DMS79 (cell line): ENCODE measurements around the gene NPY5R.

Experiments used
- DNase-seq: peaks from one replicate; lab custom pipeline; 2025; lab: John Stamatoyannopoulos, UW

NPY5R gene

DNA sequence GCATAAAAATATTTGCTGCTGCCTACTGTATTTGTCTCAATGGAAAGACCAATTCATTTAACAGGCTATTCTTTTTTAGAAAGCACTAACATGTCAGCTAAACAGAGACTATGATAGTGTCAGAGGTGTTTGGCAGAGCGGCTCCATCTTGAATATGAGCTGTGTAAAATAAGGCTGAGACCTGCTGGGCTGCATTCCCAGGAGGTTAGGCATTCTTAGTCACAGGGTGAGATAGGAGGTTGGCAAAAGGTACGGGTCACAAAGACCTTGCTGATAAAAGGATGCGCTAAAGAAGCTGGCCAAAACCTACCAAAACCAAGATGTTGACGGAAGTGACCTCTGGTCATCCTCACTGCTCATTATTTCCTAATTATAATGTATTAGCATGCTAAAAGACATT is 41.8 kb downstream of the NPY5R start:
- DNase-seq, result no peak

GRCh38 chr4:163391756-163392155 is 48.1 kb downstream of the NPY5R start:
- no peak for DNase-seq

DNA sequence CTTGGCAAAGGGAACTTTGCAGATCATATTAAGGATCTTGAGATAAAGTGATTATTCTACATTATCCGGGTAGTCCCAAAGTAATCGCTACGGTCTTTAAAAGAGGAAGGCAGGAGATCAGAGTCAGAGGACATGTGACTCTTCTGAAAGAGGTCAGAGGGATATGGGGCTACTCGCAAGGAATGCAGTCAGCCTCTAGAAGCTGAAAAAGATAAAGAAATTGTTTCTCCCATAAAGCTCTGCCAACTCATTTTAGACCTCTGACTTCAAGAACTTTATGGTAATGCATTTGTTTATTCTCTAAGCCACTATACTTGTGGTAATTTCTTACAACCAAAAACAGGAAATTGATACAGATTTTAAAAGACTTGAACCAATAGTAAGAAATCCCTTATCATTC is 48.6 kb downstream of the NPY5R start:
- no peak for DNase-seq

GRCh38 chr4:163393471-163393870 is 49.8 kb downstream of the NPY5R start:
- no peak for DNase-seq

DNA sequence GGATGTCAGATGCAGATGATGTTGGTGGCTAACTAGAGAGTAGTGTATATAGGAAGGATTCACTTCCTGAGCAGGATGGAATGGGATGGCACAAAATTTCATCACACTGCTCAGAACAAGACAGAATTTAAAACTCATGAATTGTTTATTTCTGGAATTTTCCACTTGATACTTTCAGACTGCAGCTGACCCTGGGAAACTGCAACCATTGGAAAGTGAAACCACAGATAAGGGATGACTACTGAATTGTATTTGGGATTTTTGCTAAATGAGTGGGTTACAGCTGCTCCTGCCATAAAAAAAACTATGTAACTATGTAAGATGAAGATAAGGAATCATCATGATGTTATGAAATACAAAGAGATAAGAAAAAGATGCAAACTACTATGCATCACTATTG is 51.4 kb downstream of the NPY5R start:
- DNase-seq, result no peak

DNA sequence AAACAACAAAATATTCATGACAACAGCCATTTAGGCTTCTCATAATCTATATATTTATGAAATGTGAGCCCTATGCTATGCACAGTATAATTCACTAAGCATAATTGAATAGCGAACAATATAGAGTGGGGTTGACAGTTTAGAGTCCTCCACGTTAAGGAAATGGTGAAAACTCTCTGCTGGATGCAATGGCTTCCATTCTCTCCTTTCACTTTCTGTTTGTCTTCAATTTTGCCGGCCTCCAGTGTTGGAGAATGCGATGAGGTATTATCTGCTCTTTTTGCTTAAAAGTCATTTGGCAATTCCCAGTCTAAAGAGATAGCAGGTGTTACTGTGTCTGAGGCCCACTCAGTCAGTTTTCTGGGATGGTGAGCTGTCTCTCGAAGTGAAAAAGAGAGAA is 52.1 kb downstream of the NPY5R start:
- DNase-seq, result no peak

DNA sequence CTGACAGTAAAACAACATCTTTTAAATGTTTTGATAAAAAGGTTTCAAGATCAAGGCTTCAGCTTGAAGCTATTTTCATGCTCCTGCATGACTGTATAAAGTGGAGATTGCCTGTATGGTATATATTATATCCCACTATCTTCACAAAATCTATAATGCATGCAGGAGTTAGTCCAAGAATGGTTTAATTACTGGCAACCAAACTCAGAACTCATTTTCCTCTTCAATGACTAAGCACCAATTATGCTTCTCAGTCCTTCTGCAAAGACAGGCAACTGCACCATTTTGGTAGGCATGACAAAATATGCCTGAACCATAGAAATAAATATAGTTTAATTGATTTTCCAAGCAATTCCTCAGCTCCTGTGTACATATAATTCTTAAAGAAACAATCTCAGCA is 54.5 kb downstream of the NPY5R start:
- no peak for DNase-seq

GRCh38 chr4:163400911-163401310 is 57.2 kb downstream of the NPY5R start:
- DNase-seq, result no peak
